Activated CD4-positive, CD25-positive, alpha-beta regulatory T cell treated with anti-CD3 and anti-CD28 coated beads, Interleukin-2, amount 50 U/mL, for 24 hours (primary cell): ENCODE results near the gene IARS2.
A peak's percentile ranks its signal among the peaks of the same experiment; 100 is the strongest.
"Not testable (repeated sequence)": the region's sequence is repeated elsewhere in the genome, so short reads cannot be mapped to it uniquely, and the experiment has no call there.

ENCODE experiments used
- ATAC-seq, 2 donors: fragments of 150-1000 bp; cut with Tn5 transposase; one replicate each; pipeline ENCODE4 v1.10.0; 2021; ENCODE audit warnings: mild to moderate bottlenecking in 1 of 2, moderate library complexity in 1 of 2

The IARS2 gene

GRCh38 chr1:220094016-220094911 lies at the start of gene IARS2:
TSS of gene IARS2 (plus strand) at chr1:220094132. CDS start at chr1:220094217, 85 bp downstream.
- ATAC-seq = peak; percentile 69 to 76

- ATAC-seq = no peak
Measured at GRCh38 chr1:220044678-220045355, 49.1 kb upstream of the IARS2 start.

- peak; percentile 24 to 29 for ATAC-seq
Measured at GRCh38 chr1:220045356-220046051, 48.4 kb upstream of the IARS2 start.

GRCh38 chr1:220046052-220046930 lies 47.6 kb upstream of the IARS2 start, which contains the start of gene EPRS1:
TSS of gene EPRS1 (minus strand) at chr1:220046505. CDS start at chr1:220046388, 117 bp downstream.
- ATAC-seq = peak; percentile 97 to 98

GRCh38 chr1:220056374-220056773 lies 37.6 kb upstream of the IARS2 start:
- no peak for ATAC-seq

GRCh38 chr1:220060876-220061275 lies 33.1 kb upstream of the IARS2 start:
- ATAC-seq = no peak

- no peak for ATAC-seq
Measured at GRCh38 chr1:220062629-220063028, 31.3 kb upstream of the IARS2 start.

GRCh38 chr1:220067269-220068204 lies 26.4 kb upstream of the IARS2 start:
- ATAC-seq = no peak

- ATAC-seq = no peak
Measured at GRCh38 chr1:220076861-220077762, 16.8 kb upstream of the IARS2 start.

- no peak for ATAC-seq
Measured at GRCh38 chr1:220077887-220078286, 16.0 kb upstream of the IARS2 start.

- no peak for ATAC-seq
Measured at GRCh38 chr1:220084460-220084859, 9.5 kb upstream of the IARS2 start.

GRCh38 chr1:220086261-220086686 lies 7.7 kb upstream of the IARS2 start:
- not testable (repeated sequence) for ATAC-seq

- peak; percentile 70 to 76 for ATAC-seq
Measured at GRCh38 chr1:220089650-220090556, 4.0 kb upstream of the IARS2 start, which contains the start of gene BPNT1. TSS of gene BPNT1 (minus strand) at chr1:220089788. CDS start at chr1:220079846, 9,942 bp downstream.

GRCh38 chr1:220092694-220093093 lies 1.2 kb upstream of the IARS2 start:
- ATAC-seq = no peak

GRCh38 chr1:220093361-220094015 lies 444 bp upstream of the IARS2 start:
- no peak for ATAC-seq

GRCh38 chr1:220099826-220100225 lies 5.9 kb downstream of the IARS2 start:
- no peak for ATAC-seq

- not testable (repeated sequence) for ATAC-seq
Measured at GRCh38 chr1:220110473-220110872, 16.5 kb downstream of the IARS2 start.

- not testable (repeated sequence) for ATAC-seq
Measured at GRCh38 chr1:220112600-220112999, 18.7 kb downstream of the IARS2 start.
